ENCODE data around the gene DNAJC4. TPM values are rescaled to one million over a fixed set of nuclear protein-coding genes. Genes with fewer than 3 reads are reported as not detected.

The DNAJC4 gene
- total RNA-seq, 1 experiment from 2014 or later: 26.0 TPM

DNA sequence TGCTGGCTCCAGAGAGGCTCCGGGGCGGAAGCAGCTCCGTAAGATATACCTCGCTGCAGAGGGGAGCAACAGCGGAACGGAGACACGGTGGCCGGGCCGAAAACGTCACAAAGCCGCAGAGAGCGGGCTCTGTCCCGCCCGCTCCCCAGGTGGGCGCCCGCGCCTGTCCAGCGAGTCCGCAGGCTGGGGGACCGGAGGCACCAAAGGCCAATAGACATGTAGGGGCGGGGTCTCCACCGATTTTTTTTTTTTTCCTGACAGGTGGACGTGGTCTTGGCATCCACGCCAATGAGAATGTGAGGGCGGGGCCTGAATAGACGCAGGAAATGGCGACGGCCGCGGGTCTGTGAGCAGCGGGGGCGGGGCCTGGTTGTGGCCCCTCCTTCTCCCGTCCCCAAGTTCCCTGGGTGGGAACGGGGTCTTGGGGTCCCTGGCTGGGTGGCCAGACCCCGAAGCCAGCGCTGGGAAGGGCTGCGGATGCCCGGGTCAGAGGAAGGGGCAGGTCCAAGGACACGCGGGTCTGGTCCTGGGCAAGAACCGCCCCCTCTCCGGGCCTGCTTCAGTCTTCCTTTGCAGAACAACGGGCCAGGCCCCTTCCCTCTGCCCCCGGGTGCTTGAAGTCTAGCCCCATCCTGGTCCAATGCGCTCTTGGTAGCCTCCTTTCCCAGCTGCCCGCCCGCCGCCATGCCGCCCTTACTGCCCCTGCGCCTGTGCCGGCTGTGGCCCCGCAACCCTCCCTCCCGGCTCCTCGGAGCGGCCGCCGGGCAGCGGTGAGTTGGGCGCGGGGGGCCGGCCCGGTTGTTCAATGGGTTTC is at the start of gene DNAJC4 (continued):
- TF ChIP-seq, protein P1, sequence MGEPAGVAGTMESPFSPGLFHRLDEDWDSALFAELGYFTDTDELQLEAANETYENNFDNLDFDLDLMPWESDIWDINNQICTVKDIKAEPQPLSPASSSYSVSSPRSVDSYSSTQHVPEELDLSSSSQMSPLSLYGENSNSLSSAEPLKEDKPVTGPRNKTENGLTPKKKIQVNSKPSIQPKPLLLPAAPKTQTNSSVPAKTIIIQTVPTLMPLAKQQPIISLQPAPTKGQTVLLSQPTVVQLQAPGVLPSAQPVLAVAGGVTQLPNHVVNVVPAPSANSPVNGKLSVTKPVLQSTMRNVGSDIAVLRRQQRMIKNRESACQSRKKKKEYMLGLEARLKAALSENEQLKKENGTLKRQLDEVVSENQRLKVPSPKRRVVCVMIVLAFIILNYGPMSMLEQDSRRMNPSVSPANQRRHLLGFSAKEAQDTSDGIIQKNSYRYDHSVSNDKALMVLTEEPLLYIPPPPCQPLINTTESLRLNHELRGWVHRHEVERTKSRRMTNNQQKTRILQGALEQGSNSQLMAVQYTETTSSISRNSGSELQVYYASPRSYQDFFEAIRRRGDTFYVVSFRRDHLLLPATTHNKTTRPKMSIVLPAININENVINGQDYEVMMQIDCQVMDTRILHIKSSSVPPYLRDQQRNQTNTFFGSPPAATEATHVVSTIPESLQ (CRISPR knock-in tag; IDR thresholded peaks at IDR 0.05): no peak
- no peak for TF ChIP-seq IRF2 (CRISPR knock-in tag; IDR thresholded peaks at IDR 0.05; ENCODE audit: borderline replicate concordance, low read depth)
- TF ChIP-seq, protein P2, sequence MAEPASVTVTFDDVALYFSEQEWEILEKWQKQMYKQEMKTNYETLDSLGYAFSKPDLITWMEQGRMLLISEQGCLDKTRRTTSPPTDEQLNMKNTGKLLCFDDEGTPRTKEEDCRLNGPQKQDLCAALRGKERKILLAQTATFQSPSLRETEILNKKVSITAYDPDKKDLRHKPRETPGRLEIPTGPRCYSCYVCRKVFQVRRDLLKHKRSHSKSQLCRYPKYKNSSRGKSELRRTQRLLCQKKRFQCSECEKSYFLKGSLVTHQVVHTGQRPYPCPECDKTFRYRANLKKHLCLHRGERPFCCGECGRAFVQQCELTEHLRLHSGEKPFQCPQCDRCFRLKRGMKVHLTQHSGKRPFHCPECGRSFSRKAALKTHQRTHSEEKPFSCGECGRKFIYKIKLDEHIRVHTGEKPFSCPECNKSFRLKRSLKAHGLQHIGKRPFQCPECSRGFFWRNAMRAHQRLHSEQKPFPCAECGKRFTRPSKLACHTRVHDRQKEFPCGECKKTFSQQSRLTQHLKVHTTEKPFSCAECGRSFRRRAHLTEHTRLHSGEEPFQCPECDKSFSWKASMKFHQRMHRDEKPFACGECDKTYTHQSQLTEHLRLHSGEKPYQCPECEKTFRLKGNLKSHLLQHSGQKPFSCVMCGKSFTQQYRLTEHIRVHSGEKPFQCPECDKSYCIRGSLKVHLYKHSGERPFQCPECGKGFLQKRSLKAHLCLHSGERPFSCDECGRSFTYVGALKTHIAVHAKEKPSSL (CRISPR knock-in tag; conservative IDR thresholded peaks at IDR 0.05): no peak
- no peak for TF ChIP-seq RORB (CRISPR knock-in tag; IDR thresholded peaks at IDR 0.05)
- 0 out of 2 replicates have a peak, but pooled peaks have one; percentile 35 for TF ChIP-seq ETV6 (CRISPR knock-in tag; IDR thresholded peaks at IDR 0.05)
- TF ChIP-seq ZNF423 (CRISPR knock-in tag; IDR thresholded peaks at IDR 0.05): 0 out of 2 replicates have a peak, but pooled peaks have one; percentile 35
- no peak for TF ChIP-seq GRHL2 (CRISPR knock-in tag; IDR thresholded peaks at IDR 0.05; ENCODE audit: insufficient replicate concordance, severe bottlenecking)
- no peak for TF ChIP-seq OVOL2 (CRISPR knock-in tag; IDR thresholded peaks at IDR 0.05; ENCODE audit: borderline replicate concordance)
- no peak for TF ChIP-seq ZNF416 (CRISPR knock-in tag; IDR thresholded peaks at IDR 0.05)
- TF ChIP-seq, protein P3, sequence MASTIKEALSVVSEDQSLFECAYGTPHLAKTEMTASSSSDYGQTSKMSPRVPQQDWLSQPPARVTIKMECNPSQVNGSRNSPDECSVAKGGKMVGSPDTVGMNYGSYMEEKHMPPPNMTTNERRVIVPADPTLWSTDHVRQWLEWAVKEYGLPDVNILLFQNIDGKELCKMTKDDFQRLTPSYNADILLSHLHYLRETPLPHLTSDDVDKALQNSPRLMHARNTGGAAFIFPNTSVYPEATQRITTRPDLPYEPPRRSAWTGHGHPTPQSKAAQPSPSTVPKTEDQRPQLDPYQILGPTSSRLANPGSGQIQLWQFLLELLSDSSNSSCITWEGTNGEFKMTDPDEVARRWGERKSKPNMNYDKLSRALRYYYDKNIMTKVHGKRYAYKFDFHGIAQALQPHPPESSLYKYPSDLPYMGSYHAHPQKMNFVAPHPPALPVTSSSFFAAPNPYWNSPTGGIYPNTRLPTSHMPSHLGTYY (CRISPR knock-in tag; IDR thresholded peaks at IDR 0.05): no peak
- TF ChIP-seq, protein P4, sequence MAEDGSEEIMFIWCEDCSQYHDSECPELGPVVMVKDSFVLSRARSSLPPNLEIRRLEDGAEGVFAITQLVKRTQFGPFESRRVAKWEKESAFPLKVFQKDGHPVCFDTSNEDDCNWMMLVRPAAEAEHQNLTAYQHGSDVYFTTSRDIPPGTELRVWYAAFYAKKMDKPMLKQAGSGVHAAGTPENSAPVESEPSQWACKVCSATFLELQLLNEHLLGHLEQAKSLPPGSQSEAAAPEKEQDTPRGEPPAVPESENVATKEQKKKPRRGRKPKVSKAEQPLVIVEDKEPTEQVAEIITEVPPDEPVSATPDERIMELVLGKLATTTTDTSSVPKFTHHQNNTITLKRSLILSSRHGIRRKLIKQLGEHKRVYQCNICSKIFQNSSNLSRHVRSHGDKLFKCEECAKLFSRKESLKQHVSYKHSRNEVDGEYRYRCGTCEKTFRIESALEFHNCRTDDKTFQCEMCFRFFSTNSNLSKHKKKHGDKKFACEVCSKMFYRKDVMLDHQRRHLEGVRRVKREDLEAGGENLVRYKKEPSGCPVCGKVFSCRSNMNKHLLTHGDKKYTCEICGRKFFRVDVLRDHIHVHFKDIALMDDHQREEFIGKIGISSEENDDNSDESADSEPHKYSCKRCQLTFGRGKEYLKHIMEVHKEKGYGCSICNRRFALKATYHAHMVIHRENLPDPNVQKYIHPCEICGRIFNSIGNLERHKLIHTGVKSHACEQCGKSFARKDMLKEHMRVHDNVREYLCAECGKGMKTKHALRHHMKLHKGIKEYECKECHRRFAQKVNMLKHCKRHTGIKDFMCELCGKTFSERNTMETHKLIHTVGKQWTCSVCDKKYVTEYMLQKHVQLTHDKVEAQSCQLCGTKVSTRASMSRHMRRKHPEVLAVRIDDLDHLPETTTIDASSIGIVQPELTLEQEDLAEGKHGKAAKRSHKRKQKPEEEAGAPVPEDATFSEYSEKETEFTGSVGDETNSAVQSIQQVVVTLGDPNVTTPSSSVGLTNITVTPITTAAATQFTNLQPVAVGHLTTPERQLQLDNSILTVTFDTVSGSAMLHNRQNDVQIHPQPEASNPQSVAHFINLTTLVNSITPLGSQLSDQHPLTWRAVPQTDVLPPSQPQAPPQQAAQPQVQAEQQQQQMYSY (CRISPR knock-in tag; IDR thresholded peaks at IDR 0.05): no peak
- TF ChIP-seq, protein P5, sequence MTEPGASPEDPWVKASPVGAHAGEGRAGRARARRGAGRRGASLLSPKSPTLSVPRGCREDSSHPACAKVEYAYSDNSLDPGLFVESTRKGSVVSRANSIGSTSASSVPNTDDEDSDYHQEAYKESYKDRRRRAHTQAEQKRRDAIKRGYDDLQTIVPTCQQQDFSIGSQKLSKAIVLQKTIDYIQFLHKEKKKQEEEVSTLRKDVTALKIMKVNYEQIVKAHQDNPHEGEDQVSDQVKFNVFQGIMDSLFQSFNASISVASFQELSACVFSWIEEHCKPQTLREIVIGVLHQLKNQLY (CRISPR knock-in tag; IDR thresholded peaks at IDR 0.05): no peak
- TF ChIP-seq, protein P6, sequence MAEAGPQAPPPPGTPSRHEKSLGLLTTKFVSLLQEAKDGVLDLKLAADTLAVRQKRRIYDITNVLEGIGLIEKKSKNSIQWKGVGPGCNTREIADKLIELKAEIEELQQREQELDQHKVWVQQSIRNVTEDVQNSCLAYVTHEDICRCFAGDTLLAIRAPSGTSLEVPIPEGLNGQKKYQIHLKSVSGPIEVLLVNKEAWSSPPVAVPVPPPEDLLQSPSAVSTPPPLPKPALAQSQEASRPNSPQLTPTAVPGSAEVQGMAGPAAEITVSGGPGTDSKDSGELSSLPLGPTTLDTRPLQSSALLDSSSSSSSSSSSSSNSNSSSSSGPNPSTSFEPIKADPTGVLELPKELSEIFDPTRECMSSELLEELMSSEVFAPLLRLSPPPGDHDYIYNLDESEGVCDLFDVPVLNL (CRISPR knock-in tag; IDR thresholded peaks at IDR 0.05; ENCODE audit: borderline replicate concordance, low read depth): no peak
- TF ChIP-seq, protein P7, sequence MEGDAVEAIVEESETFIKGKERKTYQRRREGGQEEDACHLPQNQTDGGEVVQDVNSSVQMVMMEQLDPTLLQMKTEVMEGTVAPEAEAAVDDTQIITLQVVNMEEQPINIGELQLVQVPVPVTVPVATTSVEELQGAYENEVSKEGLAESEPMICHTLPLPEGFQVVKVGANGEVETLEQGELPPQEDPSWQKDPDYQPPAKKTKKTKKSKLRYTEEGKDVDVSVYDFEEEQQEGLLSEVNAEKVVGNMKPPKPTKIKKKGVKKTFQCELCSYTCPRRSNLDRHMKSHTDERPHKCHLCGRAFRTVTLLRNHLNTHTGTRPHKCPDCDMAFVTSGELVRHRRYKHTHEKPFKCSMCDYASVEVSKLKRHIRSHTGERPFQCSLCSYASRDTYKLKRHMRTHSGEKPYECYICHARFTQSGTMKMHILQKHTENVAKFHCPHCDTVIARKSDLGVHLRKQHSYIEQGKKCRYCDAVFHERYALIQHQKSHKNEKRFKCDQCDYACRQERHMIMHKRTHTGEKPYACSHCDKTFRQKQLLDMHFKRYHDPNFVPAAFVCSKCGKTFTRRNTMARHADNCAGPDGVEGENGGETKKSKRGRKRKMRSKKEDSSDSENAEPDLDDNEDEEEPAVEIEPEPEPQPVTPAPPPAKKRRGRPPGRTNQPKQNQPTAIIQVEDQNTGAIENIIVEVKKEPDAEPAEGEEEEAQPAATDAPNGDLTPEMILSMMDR (IDR thresholded peaks at IDR 0.05): no peak
- TF ChIP-seq, protein P8, sequence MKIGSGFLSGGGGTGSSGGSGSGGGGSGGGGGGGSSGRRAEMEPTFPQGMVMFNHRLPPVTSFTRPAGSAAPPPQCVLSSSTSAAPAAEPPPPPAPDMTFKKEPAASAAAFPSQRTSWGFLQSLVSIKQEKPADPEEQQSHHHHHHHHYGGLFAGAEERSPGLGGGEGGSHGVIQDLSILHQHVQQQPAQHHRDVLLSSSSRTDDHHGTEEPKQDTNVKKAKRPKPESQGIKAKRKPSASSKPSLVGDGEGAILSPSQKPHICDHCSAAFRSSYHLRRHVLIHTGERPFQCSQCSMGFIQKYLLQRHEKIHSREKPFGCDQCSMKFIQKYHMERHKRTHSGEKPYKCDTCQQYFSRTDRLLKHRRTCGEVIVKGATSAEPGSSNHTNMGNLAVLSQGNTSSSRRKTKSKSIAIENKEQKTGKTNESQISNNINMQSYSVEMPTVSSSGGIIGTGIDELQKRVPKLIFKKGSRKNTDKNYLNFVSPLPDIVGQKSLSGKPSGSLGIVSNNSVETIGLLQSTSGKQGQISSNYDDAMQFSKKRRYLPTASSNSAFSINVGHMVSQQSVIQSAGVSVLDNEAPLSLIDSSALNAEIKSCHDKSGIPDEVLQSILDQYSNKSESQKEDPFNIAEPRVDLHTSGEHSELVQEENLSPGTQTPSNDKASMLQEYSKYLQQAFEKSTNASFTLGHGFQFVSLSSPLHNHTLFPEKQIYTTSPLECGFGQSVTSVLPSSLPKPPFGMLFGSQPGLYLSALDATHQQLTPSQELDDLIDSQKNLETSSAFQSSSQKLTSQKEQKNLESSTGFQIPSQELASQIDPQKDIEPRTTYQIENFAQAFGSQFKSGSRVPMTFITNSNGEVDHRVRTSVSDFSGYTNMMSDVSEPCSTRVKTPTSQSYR (CRISPR knock-in tag; IDR thresholded peaks at IDR 0.05): 0 out of 2 replicates have a peak, but pooled peaks have one; percentile 35
- peak; percentile 58 for TF ChIP-seq FOXK1 (CRISPR knock-in tag; IDR thresholded peaks at IDR 0.05)

All from WTC11 (cell line).